OCI-LY7 (cell line): Measurements from ENCODE around the gene CTTNBP2. TPM values are rescaled to one million over a fixed set of nuclear protein-coding genes. Genes with fewer than 3 reads are reported as not detected.

Source experiments
- BruUV-seq: library from RNA; stranded (reverse); fragments of 400-500 nt; replicated peaks from 2 replicates; lab custom pipeline; 2021; lab: Mats Ljungman, UMichigan
- CTCF ChIA-PET: fragments of 300-600 bp; sonication (Branson Sonifier 250); formaldehyde crosslinking; loops from one replicate; lab custom pipeline; 2022; ENCODE audit warnings: antibody characterized with exemption; ENCODE audit not compliant: unreplicated experiment; lab: Charles Lee
- POLR2A ChIA-PET: fragments of 300-600 bp; sonication (Branson Sonifier 250); formaldehyde crosslinking; loops from one replicate; lab custom pipeline; 2022; ENCODE audit warnings: antibody characterized with exemption; lab: Charles Lee
- DNase-seq: peaks from one replicate; pipeline ENCODE4 v3.0.0-alpha.2; 2015; ENCODE audit warnings: low spot score
- H2AFZ ChIP-seq: fragments of 200-600 bp; sonication (generic), shearing (Covaris generic); 2 replicates; pipeline ENCODE4 v1.6.1; 2014; ENCODE audit warnings: mild to moderate bottlenecking, antibody characterized with exemption, low read length, moderate library complexity
- H3K27ac ChIP-seq: fragments of 200-600 bp; sonication (generic); 2 replicates; pipeline ENCODE4 v1.5.1; 2014; ENCODE audit warnings: mixed run types, low read depth, mild to moderate bottlenecking, moderate library complexity, low read length, inconsistent platforms; ENCODE audit not compliant: poor library complexity, severe bottlenecking
- H3K36me3 ChIP-seq: fragments of 200-600 bp; sonication (generic); 2 replicates; pipeline ENCODE4 v1.6.1; 2014; ENCODE audit warnings: mild to moderate bottlenecking, antibody characterized with exemption, low read length, moderate library complexity, mixed read lengths; ENCODE audit not compliant: insufficient read depth
- H3K4me1 ChIP-seq: fragments of 200-600 bp; sonication (generic); 2 replicates; pipeline ENCODE4 v1.5.1; 2014; ENCODE audit warnings: mild to moderate bottlenecking, low read length; ENCODE audit not compliant: insufficient read depth, poor library complexity, severe bottlenecking
- H3K4me2 ChIP-seq: fragments of 200-600 bp; sonication (generic); 2 replicates; pipeline ENCODE4 v1.6.1; 2014; ENCODE audit warnings: mild to moderate bottlenecking, low read length
- H3K4me3 ChIP-seq: fragments of 200-600 bp; sonication (generic); 2 replicates; pipeline ENCODE4 v1.5.1; 2014; ENCODE audit warnings: mild to moderate bottlenecking, low read depth, low read length; ENCODE audit not compliant: poor library complexity, severe bottlenecking
- H3K79me2 ChIP-seq: fragments of 200-600 bp; sonication (generic); 2 replicates; pipeline ENCODE4 v1.6.1; 2016; ENCODE audit warnings: low read depth, mild to moderate bottlenecking, low read length, moderate library complexity, mixed read lengths; ENCODE audit not compliant: insufficient read depth
- H3K9me2 ChIP-seq: fragments of 200-600 bp; sonication (generic); 2 replicates; pipeline ENCODE4 v1.6.1; 2016; ENCODE audit warnings: mild to moderate bottlenecking, low read length, mixed read lengths; ENCODE audit not compliant: insufficient read depth
- H3K9me3 ChIP-seq: fragments of 200-600 bp; sonication (generic); 2 replicates; pipeline ENCODE4 v1.6.1; 2014; ENCODE audit warnings: mild to moderate bottlenecking, mixed run types, low read length, mixed read lengths
- H4K20me1 ChIP-seq: fragments of 200-600 bp; sonication (generic); 2 replicates; pipeline ENCODE4 v1.6.1; 2014; ENCODE audit warnings: mild to moderate bottlenecking, antibody characterized with exemption, low read length, moderate library complexity, mixed read lengths; ENCODE audit not compliant: insufficient read depth
- CTCF ChIP-seq: fragments of 200-600 bp; sonication (generic); conservative IDR thresholded peaks from 2 replicates; pipeline ENCODE4 v1.5.1; 2014; ENCODE audit warnings: mild to moderate bottlenecking, antibody characterized with exemption, low read length, moderate library complexity, mixed read lengths
- EZH2phosphoT487 ChIP-seq: fragments of 200-600 bp; sonication (generic); IDR thresholded peaks from 2 replicates; pipeline ENCODE4 v1.6.1; 2018; ENCODE audit warnings: low read depth, borderline replicate concordance, mild to moderate bottlenecking, mixed run types, antibody characterized with exemption, low read length, moderate library complexity, mixed read lengths
- intact Hi-C: fragments of 100-400 bp; cut with micrococcal nuclease; formaldehyde crosslinking; loops from one replicate; pipeline ENCODE4 v1.10.0; 2022; ENCODE audit not compliant: unreplicated experiment
- total RNA-seq, 2 experiments: library from RNA; depleted of rRNA in 1 of 2; stranded (reverse); fragments of >200 nt in 1 of 2; shearing (Covaris generic) in 1 of 2; gene quantifications; 2 replicates each; pipeline ENCODE4 v1.2.3, GENCODE V29; 2014 to 2022

CTTNBP2 gene
- total RNA-seq, 2 experiments from 2014 or later = not detected

DNA sequence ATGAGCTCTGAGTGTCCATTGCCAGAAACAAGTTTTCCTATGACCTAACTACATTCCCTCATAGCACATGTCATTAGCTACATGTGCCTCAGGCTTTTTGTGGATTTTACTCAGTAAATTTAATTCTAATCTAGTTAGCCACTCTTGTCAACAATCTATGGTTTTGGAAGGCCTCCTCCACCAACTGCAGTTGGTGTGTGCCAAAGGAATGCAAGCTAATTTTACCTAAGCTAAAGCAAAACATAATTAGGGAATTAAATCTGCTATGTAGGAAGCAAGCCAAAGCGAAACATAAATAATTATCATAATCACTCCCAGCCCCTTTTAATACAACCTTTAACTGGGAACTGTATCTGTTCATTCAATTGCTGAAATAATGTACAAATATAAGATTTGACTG is 3.5 kb upstream of the CTTNBP2 start:
- POLR2A ChIA-PET = no interaction called here
- BruUV-seq = no TSS peak
- CTCF ChIA-PET = no interaction called here
- no peaks in the 10 kb centered on the region for H3K9me3 ChIP-seq
- H3K79me2 ChIP-seq = no peaks in the 10 kb centered on the region
- intact Hi-C loops = no loop called here
- H3K36me3 ChIP-seq = no peaks in the 10 kb centered on the region
- H3K27ac ChIP-seq = no peak overlapping the region
- TF ChIP-seq EZH2phosphoT487 (no peak), CTCF (no peak)
- H3K4me1 ChIP-seq = no peaks in the 10 kb centered on the region
- no peak overlapping the region for H2AFZ ChIP-seq
- no peak overlapping the region for H3K4me2 ChIP-seq
- no peak for DNase-seq
- H4K20me1 ChIP-seq = no peaks in the 10 kb centered on the region
- H3K9me2 ChIP-seq = no peaks in the 10 kb centered on the region
- no peak overlapping the region for H3K4me3 ChIP-seq

- Histone ChIP-seq H3K9me2 (no peaks in the 10 kb centered on the region), H3K4me3 (no peak overlapping the region), H3K4me1 (no peaks in the 10 kb centered on the region), H3K9me3 (no peaks in the 10 kb centered on the region), H3K27ac (no peak overlapping the region), H3K36me3 (no peaks in the 10 kb centered on the region), H2AFZ (no peak overlapping the region), H3K4me2 (no peak overlapping the region), H4K20me1 (no peaks in the 10 kb centered on the region), H3K79me2 (no peaks in the 10 kb centered on the region)
- no peak for DNase-seq
- no peak for TF ChIP-seq CTCF
- no peak for TF ChIP-seq EZH2phosphoT487
- no TSS peak for BruUV-seq
- POLR2A ChIA-PET = interaction anchor here (0.6 to 0.7 kb wide), 2 partner anchors 42 to 69 kb away, joined by 4 read pairs; no protein-coding TSS in a partner anchor
- CTCF ChIA-PET = no interaction called here
- intact Hi-C loops = no loop called here
Measured at GRCh38 chr7:117875566-117875965, 2.3 kb upstream of the CTTNBP2 start.

DNA sequence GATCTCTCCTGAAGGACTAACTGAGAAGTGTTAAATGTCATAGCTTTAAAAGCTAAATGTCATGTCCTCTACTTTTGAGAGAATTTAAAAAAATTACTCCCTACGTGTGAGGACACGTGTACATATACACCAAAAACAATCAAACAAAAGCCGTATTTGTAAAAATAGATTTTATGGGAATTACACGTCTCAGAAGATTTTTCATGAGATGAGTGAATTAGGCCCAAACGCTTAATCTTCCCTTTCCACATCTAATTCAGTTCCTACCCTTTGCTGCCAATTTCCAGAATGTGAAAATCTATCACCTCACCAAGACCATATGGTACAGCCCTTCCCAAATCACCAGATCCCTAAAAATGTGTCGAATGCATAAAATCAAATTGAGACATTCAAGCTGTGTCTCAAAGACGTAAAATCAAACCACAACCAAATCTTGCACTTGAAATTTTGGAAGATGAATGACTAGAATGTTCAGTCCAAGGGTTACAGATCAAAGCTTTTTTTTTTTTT is 1.0 kb upstream of the CTTNBP2 start:
- intact Hi-C loops = no loop called here
- H3K4me2 ChIP-seq = no peak overlapping the region
- no peaks in the 10 kb centered on the region for H4K20me1 ChIP-seq
- no peak for DNase-seq
- H3K4me1 ChIP-seq = no peaks in the 10 kb centered on the region
- no peak for TF ChIP-seq CTCF
- TF ChIP-seq EZH2phosphoT487 = no peak
- H3K4me3 ChIP-seq = no peak overlapping the region
- no peaks in the 10 kb centered on the region for H3K79me2 ChIP-seq
- no peak overlapping the region for H2AFZ ChIP-seq
- CTCF ChIA-PET = no interaction called here
- no peaks in the 10 kb centered on the region for H3K9me2 ChIP-seq
- H3K36me3 ChIP-seq = no peaks in the 10 kb centered on the region
- H3K9me3 ChIP-seq = no peaks in the 10 kb centered on the region
- POLR2A ChIA-PET = interaction anchor here (0.6 kb wide), 1 partner anchor 63 kb away, joined by 3 read pairs; no protein-coding TSS in a partner anchor
- H3K27ac ChIP-seq = no peak overlapping the region
- no TSS peak for BruUV-seq
